WTC11 (cell line): ENCODE measurements around the gene C5orf63. TPM values are rescaled to one million over a fixed set of nuclear protein-coding genes. Genes with fewer than 3 reads are reported as not detected.

Experiments used
- ATAC-seq: fragments of 200-7000 bp; cut with Tn5 transposase; 2 replicates; pipeline ENCODE4 v1.10.0; 2021; ENCODE audit warnings: mild to moderate bottlenecking, moderate library complexity
- CTCF ChIA-PET: fragments of 300-600 bp; sonication (Branson Sonifier 250); formaldehyde crosslinking; loops from one replicate; lab custom pipeline; 2021; ENCODE audit warnings: antibody characterized with exemption; lab: Charles Lee
- POLR2A ChIA-PET: fragments of 350-600 bp; sonication (Branson Sonifier 250); formaldehyde crosslinking; loops from one replicate; lab custom pipeline; 2021; ENCODE audit warnings: antibody characterized with exemption; lab: Charles Lee
- DNase-seq: peaks from one replicate; pipeline ENCODE4 v3.0.0; 2021; ENCODE audit warnings: low spot score
- H3K27ac Mint-ChIP-seq: 2 replicates; pipeline ENCODE4 v1.8.0; 2021; ENCODE audit warnings: mixed read lengths
- H3K27me3 Mint-ChIP-seq: 2 replicates; pipeline ENCODE4 v1.8.0; 2021; ENCODE audit warnings: low read depth, mild to moderate bottlenecking, moderate library complexity, mixed read lengths
- H3K36me3 Mint-ChIP-seq: 2 replicates; pipeline ENCODE4 v1.8.0; 2021; ENCODE audit warnings: mixed read lengths
- H3K4me1 Mint-ChIP-seq: 2 replicates; pipeline ENCODE4 v1.8.0; 2022; ENCODE audit warnings: mixed read lengths
- H3K4me3 Mint-ChIP-seq: 2 replicates; pipeline ENCODE4 v1.8.0; 2021; ENCODE audit warnings: mild to moderate bottlenecking, moderate library complexity, mixed read lengths
- H3K9me3 Mint-ChIP-seq: 2 replicates; pipeline ENCODE4 v1.8.0; 2021; ENCODE audit warnings: mixed read lengths
- AFF4 ChIP-seq: sonication (generic); formaldehyde crosslinking; IDR thresholded peaks from 2 replicates; pipeline ENCODE4 v1.8.1; 2023; ENCODE audit warnings: mild to moderate bottlenecking, missing genetic modification reagents, borderline replicate concordance
- CTCF ChIP-seq: fragments of 200-600 bp; IDR thresholded peaks from 2 replicates; pipeline ENCODE4 v1.8.0; 2022; ENCODE audit warnings: antibody characterized with exemption
- E2F1 ChIP-seq: sonication (generic); formaldehyde crosslinking; IDR thresholded peaks from 2 replicates; pipeline ENCODE4 v1.8.0; 2022; ENCODE audit warnings: mild to moderate bottlenecking, missing genetic modification reagents
- FOXK1 ChIP-seq: sonication (generic); formaldehyde crosslinking; IDR thresholded peaks from 2 replicates; pipeline ENCODE4 v1.8.0; 2022; ENCODE audit warnings: mild to moderate bottlenecking, moderate library complexity, missing genetic modification reagents
- FOXP1 ChIP-seq: sonication (generic); formaldehyde crosslinking; IDR thresholded peaks from 2 replicates; pipeline ENCODE4 v1.8.0; 2022; ENCODE audit warnings: missing genetic modification reagents, mild to moderate bottlenecking, moderate library complexity, borderline replicate concordance
- FOXP4 ChIP-seq: sonication (generic); formaldehyde crosslinking; IDR thresholded peaks from 2 replicates; pipeline ENCODE4 v1.8.0; 2022; ENCODE audit warnings: mild to moderate bottlenecking, missing genetic modification reagents
- IRF2 ChIP-seq: sonication (generic); formaldehyde crosslinking; IDR thresholded peaks from 2 replicates; pipeline ENCODE4 v1.8.0; 2022; ENCODE audit warnings: low read depth, missing genetic modification reagents, borderline replicate concordance
- JAZF1 ChIP-seq: fragments of 250-450 bp; sonication (Bioruptor Pico); IDR thresholded peaks from 2 replicates; pipeline ENCODE4 v1.9.0; 2021; ENCODE audit warnings: moderate library complexity, mild to moderate bottlenecking, inconsistent platforms
- NFATC4 ChIP-seq: fragments of 250-450 bp; sonication (Bioruptor Pico); IDR thresholded peaks from 2 replicates; pipeline ENCODE4 v1.9.0; 2021; ENCODE audit warnings: mild to moderate bottlenecking
- NFYB ChIP-seq: sonication (generic); formaldehyde crosslinking; conservative IDR thresholded peaks from 2 replicates; pipeline ENCODE4 v1.8.0; 2022; ENCODE audit warnings: low read depth, missing genetic modification reagents
- NR3C1 ChIP-seq: sonication (generic); formaldehyde crosslinking; conservative IDR thresholded peaks from 2 replicates; pipeline ENCODE4 v1.8.1; 2023; ENCODE audit warnings: low read depth, mild to moderate bottlenecking, missing genetic modification reagents
- RELA ChIP-seq: sonication (generic); formaldehyde crosslinking; IDR thresholded peaks from 2 replicates; pipeline ENCODE4 v1.8.1; 2022; ENCODE audit warnings: missing genetic modification reagents, mild to moderate bottlenecking, borderline replicate concordance
- SMAD3 ChIP-seq: sonication (generic); formaldehyde crosslinking; IDR thresholded peaks from 2 replicates; pipeline ENCODE4 v1.8.0; 2022; ENCODE audit warnings: missing genetic modification reagents, mild to moderate bottlenecking, borderline replicate concordance
- STAT6 ChIP-seq: sonication (generic); formaldehyde crosslinking; conservative IDR thresholded peaks from 2 replicates; pipeline ENCODE4 v1.8.1; 2023; ENCODE audit warnings: mild to moderate bottlenecking, low read depth, missing genetic modification reagents, moderate library complexity
- USF2 ChIP-seq: sonication (generic); formaldehyde crosslinking; IDR thresholded peaks from 2 replicates; pipeline ENCODE4 v1.8.1; 2023; ENCODE audit warnings: mild to moderate bottlenecking, missing genetic modification reagents, moderate library complexity
- ZNF219 ChIP-seq: sonication (generic); formaldehyde crosslinking; IDR thresholded peaks from 2 replicates; pipeline ENCODE4 v1.8.0; 2023; ENCODE audit warnings: missing genetic modification reagents, mild to moderate bottlenecking, borderline replicate concordance
- ZNF416 ChIP-seq: fragments of 250-450 bp; sonication (Bioruptor Pico); IDR thresholded peaks from 2 replicates; pipeline ENCODE4 v1.9.0; 2021; ENCODE audit warnings: mild to moderate bottlenecking, inconsistent platforms
- total RNA-seq: library from RNA; stranded (reverse); gene quantifications from 3 replicates; pipeline ENCODE4 v1.2.3, GENCODE V29; 2021

The C5orf63 gene
- total RNA-seq, 1 experiment from 2014 or later: 3.1 TPM

GRCh38 chr5:127074466-127074865 is 1.2 kb upstream of the C5orf63 start:
- Mint-ChIP-seq H3K9me3 (no peaks in the 10 kb centered on the region), H3K27ac (no peak overlapping the region), H3K4me3 (no peak overlapping the region), H3K4me1 (peaks cover 61% of the 10 kb centered on the region), H3K27me3 (no peaks in the 10 kb centered on the region; the same call in 1 of the 2 replicates), H3K36me3 (no peaks in the 10 kb centered on the region)
- ChIA-PET CTCF (no interaction called here), POLR2A (no interaction called here)
- ATAC-seq (no peak), DNase-seq (no peak)
- TF ChIP-seq FOXK1 (no peak), E2F1 (CRISPR knock-in tag) (no peak), IRF2 (CRISPR knock-in tag) (no peak), FOXP1 (CRISPR knock-in tag) (no peak), CTCF (no peak), STAT6 (CRISPR knock-in tag) (no peak), JAZF1 (CRISPR knock-in tag) (no peak), NFATC4 (no peak), ZNF416 (CRISPR knock-in tag) (no peak), NR3C1 (CRISPR knock-in tag) (no peak), RELA (CRISPR knock-in tag) (no peak), ZNF219 (CRISPR knock-in tag) (no peak), NFYB (CRISPR knock-in tag) (no peak), FOXP4 (no peak), AFF4 (CRISPR knock-in tag) (no peak), SMAD3 (CRISPR knock-in tag) (no peak), USF2 (CRISPR knock-in tag) (no peak)
